Psoas muscle (tissue), 8 donors: ENCODE measurements around the gene HDAC5. TPM values are rescaled to one million over a fixed set of nuclear protein-coding genes. Genes with fewer than 3 reads are reported as not detected.
"Not testable (repeated sequence)": the region's sequence is repeated elsewhere in the genome, so short reads cannot be mapped to it uniquely, and the experiment has no call there.

ENCODE experiments used
- ATAC-seq, 4 donors: fragments of 200-7000 bp; cut with Tn5 transposase; one replicate each; pipeline ENCODE4 v1.9.1; 2020; ENCODE audit warnings: moderate library complexity in 3 of 4, mild to moderate bottlenecking in 2 of 4
- DNase-seq, 2 donors: peaks; one replicate each; pipeline ENCODE4 v3.0.0-alpha.2; 2020
- H3K27ac ChIP-seq: fragments of 200-600 bp; one replicate; pipeline ENCODE4 v1.8.0; 2022
- H3K27me3 ChIP-seq, 3 donors: fragments of 200-600 bp in 1 of 3; one replicate each; pipeline versions ENCODE4 v1.6.1 to v1.8.0; 2013 to 2022; ENCODE audit warnings: low read length in 2 of 3, mild to moderate bottlenecking in 2 of 3, moderate library complexity in 1 of 3; ENCODE audit not compliant: insufficient read depth in 3 of 3
- H3K36me3 ChIP-seq, 2 donors: fragments of 200-600 bp in 1 of 2; one replicate each; pipeline versions ENCODE4 v1.6.1 to v1.8.0; 2013 to 2022; ENCODE audit warnings: low read depth in 1 of 2, mild to moderate bottlenecking in 1 of 2, moderate library complexity in 1 of 2; ENCODE audit not compliant: insufficient read depth in 1 of 2
- H3K4me1 ChIP-seq: fragments of 200-600 bp; one replicate; pipeline ENCODE4 v1.8.0; 2022
- H3K4me3 ChIP-seq: fragments of 200-600 bp; one replicate; pipeline ENCODE4 v1.8.0; 2022; ENCODE audit warnings: mild to moderate bottlenecking
- H3K9me3 ChIP-seq: fragments of 200-600 bp; one replicate; pipeline ENCODE4 v1.8.0; 2022
- WGBS, 3 donors: extraction: QIAGEN DNeasy Blood & Tissue Kit; methylation state at CpG; one replicate each; pipeline versions ENCODE4 v1.1.6 to v1.1.7; 2013; 5-methylcytosine and 5-hydroxymethylcytosine counted together
- intact Hi-C, 2 donors: fragments of 100-400 bp; cut with DNase I; formaldehyde crosslinking; loops; one replicate each; pipeline versions ENCODE4 v1.11.0 to v1.14.2; 2022
- polyA plus RNA-seq, 3 donors: library from polyadenylated mRNA; stranded (reverse); fragments of 200-250 nt; gene quantifications; one replicate each; pipeline ENCODE4 v1.2.3, GENCODE V29; 2013
- total RNA-seq, 4 donors: library from RNA; stranded (reverse); fragmentation: NEBNext Ultra II Directional in 2 of 4; extraction: Animal tissue kit (Norgen Biotek cat#: 25700) in 2 of 4; gene quantifications; one replicate each; pipeline versions ENCODE4 v1.2.1 to v1.2.4, GENCODE V29; 2021 to 2023
- TF ChIP-seq, protein P1 (sequence below): fragments of 200-600 bp; IDR thresholded peaks from one replicate; pipeline ENCODE4 v1.8.0; 2022; ENCODE audit warnings: antibody characterized with exemption
- donor health status: healthy with polysubstance abuse.
- donor health status: DM: no; HTN: no; CAD: no; lungs with moderate emphysema.
- donor health status: Bipolar disorder and iron deficiency.
- donor health status: healthy.
- donor health status: DM: yes; HTN: yes; CAD: no.
- donor health status: DM: no; HTN: no; CAD: no.
- donor health status: DM: no; HTN: no; CAD: no.
- donor health status: DM: yes; HTN: yes; CAD: no.

Gene HDAC5
- total and polyA plus RNA-seq, 7 donors, result 8.8 to 75.6 (median 35.8) TPM

DNA sequence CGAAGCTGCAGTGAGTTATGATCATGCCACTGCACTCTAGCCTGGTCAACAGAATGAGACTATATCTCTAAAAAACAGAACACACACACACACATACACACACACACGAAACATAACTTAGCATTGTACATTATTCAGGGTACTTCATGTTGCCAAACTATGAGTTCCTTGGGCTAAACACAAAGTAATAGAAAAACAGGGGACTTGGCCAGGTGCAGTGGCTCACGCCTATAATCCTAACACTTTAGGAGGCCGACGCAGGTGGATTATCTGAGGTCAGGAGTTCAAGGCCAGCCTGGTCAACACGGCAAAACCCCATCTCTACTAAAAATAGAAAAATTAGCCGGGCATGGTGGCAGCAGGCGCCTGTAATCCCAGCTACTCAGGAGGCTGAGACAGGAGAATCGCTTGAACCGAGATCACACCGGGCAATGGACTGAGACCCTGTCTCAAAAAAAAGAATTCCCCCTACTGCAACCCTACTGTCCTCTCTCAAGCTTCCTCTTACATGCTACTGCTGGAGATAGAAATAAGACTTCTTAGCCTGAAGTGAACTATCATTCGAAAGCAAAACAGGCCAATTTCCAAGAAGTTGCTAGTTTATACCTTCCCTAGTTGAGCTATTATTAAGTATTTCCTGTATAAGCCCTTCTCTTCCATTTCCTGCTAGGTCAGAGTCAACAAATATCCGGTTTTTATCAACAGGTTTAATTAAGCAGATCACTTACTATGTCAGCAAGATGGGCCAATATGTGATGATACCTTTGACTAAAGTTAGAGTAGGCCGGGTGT, 64.1 kb downstream of the HDAC5 start:
- TF ChIP-seq, protein P1, sequence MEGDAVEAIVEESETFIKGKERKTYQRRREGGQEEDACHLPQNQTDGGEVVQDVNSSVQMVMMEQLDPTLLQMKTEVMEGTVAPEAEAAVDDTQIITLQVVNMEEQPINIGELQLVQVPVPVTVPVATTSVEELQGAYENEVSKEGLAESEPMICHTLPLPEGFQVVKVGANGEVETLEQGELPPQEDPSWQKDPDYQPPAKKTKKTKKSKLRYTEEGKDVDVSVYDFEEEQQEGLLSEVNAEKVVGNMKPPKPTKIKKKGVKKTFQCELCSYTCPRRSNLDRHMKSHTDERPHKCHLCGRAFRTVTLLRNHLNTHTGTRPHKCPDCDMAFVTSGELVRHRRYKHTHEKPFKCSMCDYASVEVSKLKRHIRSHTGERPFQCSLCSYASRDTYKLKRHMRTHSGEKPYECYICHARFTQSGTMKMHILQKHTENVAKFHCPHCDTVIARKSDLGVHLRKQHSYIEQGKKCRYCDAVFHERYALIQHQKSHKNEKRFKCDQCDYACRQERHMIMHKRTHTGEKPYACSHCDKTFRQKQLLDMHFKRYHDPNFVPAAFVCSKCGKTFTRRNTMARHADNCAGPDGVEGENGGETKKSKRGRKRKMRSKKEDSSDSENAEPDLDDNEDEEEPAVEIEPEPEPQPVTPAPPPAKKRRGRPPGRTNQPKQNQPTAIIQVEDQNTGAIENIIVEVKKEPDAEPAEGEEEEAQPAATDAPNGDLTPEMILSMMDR, result no peak
- Histone ChIP-seq H3K27ac (no peak overlapping the region), H3K9me3 (no peaks in the 10 kb centered on the region), H3K36me3 (peaks cover 14 to 62% of the 10 kb centered on the region in 2 donors), H3K27me3 (no peaks in the 10 kb centered on the region), H3K4me3 (no peak overlapping the region), H3K4me1 (peaks cover 21% of the 10 kb centered on the region)
- no peak for DNase-seq
- no peak for ATAC-seq
- intact Hi-C loops, result no loop called here
- 61 to 71% (median 69%) methylated on average over 14 of the region's 14 CpGs for WGBS, 3 donors

DNA sequence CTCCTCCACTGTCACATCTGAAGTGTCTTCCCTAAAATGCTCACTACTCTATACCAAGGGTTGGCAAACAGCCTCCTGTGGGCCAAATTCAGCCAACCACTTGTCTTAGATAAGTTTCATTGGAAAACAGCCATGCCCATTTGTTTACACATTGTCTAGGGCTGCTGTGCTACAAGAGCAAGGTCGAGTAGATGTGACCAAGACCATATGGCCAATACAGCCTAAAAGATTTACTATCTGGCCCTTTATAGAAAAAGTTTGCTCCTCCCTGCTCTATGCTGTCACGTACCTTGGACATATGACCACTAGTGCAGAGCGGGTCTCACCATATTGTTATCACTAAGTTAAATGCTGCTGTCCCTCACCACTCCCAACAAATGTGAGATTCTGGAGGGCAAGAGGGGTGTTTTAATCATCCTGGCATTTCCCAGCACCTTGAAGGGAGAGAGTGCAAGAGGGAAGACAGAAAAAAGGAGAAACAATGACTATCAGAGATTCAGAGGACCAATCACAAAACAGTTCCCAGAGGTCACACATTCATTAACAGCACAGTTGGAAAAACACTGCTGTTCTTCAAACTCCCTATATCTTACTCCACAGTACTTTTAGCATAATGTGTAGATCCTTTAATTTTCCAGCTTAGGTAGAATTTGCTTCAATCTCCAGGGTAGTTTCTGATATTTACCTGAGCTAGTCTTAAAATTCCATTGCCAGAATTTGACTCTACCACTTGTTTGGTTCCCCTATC, 70.1 kb downstream of the HDAC5 start:
- Histone ChIP-seq H3K36me3 (peaks cover 7 to 74% of the 10 kb centered on the region in 2 donors), H3K27me3 (no peaks in the 10 kb centered on the region), H3K9me3 (no peaks in the 10 kb centered on the region), H3K4me3 (no peak overlapping the region), H3K4me1 (peaks cover 4% of the 10 kb centered on the region), H3K27ac (no peak overlapping the region)
- TF ChIP-seq, protein P1, result no peak
- DNase-seq, result no peak
- 42 to 50% (median 43%) methylated on average over 3 of the region's 3 CpGs for WGBS, 3 donors
- intact Hi-C loops, result no loop called here
- ATAC-seq, result no peak

DNA sequence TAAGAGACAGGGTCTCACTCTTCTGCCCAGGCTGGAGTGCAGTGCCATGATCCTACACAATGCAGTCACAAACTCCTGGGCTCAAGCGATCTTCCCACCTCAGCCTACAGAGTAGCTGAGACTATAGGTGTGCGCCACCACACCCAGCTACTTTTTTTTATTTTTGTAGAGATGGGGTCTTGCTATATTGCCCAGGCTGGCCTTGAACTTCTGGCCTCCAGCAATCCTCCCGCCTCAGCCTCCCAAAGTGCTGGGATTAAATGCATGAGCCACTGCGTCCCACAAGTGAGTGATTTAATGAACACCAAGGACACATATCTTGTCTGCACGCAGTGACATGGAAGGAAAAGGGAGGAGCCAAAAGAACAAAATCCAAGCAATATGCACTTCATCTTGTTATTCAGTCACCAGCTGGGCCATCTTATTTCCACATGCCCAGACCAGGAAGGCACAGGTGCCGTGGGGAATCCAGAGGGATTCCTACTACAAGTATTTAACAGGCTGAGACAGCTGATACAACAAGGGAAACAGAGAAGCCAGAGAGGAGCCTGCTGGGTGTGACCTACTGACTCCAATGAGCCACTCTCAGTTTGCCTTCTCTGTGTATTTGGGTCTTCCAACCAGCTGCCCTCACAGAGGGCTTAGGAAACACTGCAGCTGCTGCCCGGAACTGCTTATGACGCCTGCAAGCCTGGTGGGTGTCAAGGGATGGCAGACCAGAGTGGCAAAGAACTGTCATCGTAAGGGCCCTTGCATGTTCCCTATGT, 74.0 kb downstream of the HDAC5 start:
- ATAC-seq, result peak; percentile 54 to 85 (median 81)
- H3K9me3 ChIP-seq, result no peaks in the 10 kb centered on the region
- peaks cover 8% of the 10 kb centered on the region for H3K4me1 ChIP-seq
- TF ChIP-seq, protein P1, result no peak
- H3K4me3 ChIP-seq, result no peak overlapping the region
- H3K36me3 ChIP-seq, result peaks cover 6 to 63% of the 10 kb centered on the region in 2 donors
- intact Hi-C loops, result no loop called here
- WGBS, 3 donors, result 63 to 78% (median 72%) methylated on average over 9 of the region's 9 CpGs
- no peak for DNase-seq
- H3K27me3 ChIP-seq, result no peaks in the 10 kb centered on the region
- peak overlapping the region; percentile 55 for H3K27ac ChIP-seq

DNA sequence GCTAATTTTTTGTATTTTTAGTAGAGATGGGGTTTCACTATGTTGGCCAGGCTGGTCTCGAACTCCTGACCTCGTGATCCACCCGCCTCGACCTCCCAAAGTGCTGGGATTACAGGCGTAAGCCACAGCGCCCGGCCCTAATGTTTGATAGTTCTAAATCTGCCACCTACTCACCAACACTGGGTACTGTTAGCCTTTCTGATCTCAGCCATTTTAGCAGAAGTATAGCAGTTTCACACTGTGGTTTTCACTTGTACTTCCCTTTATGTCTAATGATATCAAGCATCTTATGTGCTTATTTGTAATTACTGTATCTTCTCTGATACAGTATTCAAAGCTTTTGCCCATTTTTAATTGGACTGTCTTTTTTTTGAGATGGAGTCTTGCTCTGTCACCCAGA, 76.5 kb downstream of the HDAC5 start:
- H3K27me3 ChIP-seq, H3K27ac ChIP-seq, H3K4me3 ChIP-seq, DNase-seq, H3K9me3 ChIP-seq, intact Hi-C loops, ATAC-seq: not testable (repeated sequence)
- Histone ChIP-seq H3K4me1 (peaks cover 26% of the 10 kb centered on the region), H3K36me3 (peaks cover 4 to 42% of the 10 kb centered on the region in 2 donors)
- WGBS, 3 donors, result 95 to 98% (median 95%) methylated on average over 6 to 7 of the region's 7 CpGs

DNA sequence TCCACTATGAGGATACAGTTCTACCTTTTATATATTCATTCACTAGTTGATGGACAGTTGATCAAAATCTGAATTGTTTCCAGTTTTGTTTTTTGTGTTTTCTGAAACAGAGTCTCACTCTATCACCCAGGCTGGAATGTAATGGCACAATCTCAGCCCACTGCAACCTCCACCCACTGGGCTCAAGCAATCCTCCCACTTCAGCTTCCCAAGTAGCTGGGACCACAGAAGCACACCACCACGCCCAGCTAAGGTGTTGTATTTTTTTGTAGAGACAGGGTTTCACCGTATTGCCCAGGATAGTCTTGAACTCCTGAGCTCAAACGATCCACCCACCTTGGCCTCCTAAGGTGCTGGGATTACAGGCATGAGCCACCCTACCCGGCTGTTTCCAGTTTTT, 78.0 kb downstream of the HDAC5 start:
- 81 to 91% (median 89%) methylated on average over 4 of the region's 4 CpGs for WGBS, 3 donors
- H3K4me1 ChIP-seq, result peaks cover 31% of the 10 kb centered on the region
- ATAC-seq (no peak), DNase-seq (no peak)
- H3K27ac ChIP-seq, result no peak overlapping the region
- no peak overlapping the region for H3K4me3 ChIP-seq
- TF ChIP-seq, protein P1, result no peak
- H3K36me3 ChIP-seq, result peaks cover 4 to 28% of the 10 kb centered on the region in 2 donors
- no peaks in the 10 kb centered on the region for H3K27me3 ChIP-seq
- no peaks in the 10 kb centered on the region for H3K9me3 ChIP-seq
- intact Hi-C loops, result no loop called here
